NCI-H128 (cell line): ENCODE data around the gene PIGQ.

Experiments
- DNase-seq: peaks from one replicate; lab custom pipeline; 2025; ENCODE audit not compliant: unreplicated experiment; lab: John Stamatoyannopoulos, UW

Gene PIGQ

DNA sequence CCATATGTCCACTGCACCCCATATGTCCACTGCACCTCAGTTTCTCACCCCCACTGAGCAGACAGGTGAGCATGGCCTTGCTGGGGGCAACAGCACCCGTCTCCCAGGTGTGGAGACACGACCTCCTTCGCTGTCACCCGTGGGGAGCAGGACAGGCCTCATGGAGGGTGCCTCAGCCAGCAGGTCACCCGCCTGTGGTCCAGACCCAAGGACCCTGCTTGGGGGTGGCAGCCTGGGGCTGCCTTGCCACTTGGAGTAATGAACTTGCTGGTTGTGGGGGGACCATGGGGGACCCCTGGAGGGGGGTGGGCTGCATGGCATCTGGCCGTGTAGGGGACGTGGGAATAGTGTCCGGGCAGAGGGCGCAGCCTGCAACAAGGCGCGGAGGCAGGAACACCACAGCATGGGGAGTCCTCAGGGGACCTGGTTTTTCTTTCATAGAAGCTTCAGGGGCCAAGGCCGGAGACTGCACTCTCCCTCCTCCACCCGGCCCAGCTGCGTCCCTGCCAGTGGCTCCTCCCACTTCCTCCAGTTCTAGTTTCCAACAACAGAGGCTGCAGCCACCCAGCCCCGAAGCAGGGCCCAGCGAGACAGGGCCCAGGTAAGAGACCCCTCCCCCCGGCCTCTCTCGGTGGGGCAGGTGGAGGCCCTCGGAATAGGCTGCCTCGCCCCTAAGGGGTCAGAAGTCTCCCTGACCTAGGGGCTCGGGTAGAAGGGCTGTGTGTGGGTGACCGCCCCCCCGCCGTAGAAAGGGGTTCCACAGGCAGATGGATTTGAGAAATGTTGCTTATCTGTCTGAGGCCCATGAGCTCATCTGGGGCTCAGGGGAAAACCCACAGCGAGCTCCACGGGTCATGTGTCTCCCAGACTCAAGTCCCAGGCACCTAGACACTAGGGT, 3.0 kb upstream of the PIGQ start, which contains the start of gene NHLRC4:
TSS of gene NHLRC4 (plus strand) at position 531 of the 898 bp plus-strand sequence. CDS start 1,043 bp downstream, outside the sequence.
- DNase-seq: no peak

DNA sequence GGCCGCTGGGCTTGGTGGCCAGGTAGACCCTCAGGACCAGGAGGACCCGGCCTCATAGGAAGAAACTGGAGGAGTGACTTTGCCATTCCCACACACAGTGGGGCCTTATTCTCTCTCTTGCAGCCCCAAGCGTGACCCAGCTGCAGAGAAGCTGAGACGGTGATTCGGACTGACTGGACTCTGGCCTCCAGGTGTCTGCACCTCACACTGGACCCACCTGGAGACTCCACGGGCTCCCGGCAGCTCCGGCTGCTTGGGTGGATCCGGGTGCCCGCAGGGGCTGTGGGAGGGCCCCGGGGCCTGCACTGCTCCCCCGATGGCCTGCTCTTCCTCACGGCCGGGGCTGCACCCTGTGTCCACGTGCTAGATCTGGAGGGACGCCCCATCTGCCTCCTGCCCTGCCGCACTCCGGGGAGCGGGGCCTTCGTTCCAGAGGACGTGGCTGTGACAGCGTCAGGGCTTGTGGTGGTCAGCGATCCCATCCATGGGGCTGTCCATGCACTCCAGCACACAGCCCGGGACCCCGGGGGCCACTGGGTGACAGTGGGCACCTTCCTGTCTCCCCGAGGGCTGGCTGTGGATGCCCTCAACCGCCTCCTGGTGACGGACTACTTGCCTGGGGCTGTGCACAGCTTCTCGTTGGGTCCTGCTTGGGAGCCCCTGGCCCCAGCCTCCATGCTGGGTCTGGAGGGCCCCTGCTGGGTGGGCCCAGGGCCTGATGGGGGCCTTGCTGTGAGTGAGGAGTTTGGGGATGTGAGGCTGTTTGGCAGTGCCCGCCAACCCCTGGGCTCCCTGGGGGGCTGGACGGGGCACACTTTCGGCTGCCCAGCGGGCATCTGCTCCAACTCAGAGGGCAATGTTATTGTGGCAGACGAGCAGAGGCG, 2.2 kb upstream of the PIGQ start:
- DNase-seq: no peak

DNA sequence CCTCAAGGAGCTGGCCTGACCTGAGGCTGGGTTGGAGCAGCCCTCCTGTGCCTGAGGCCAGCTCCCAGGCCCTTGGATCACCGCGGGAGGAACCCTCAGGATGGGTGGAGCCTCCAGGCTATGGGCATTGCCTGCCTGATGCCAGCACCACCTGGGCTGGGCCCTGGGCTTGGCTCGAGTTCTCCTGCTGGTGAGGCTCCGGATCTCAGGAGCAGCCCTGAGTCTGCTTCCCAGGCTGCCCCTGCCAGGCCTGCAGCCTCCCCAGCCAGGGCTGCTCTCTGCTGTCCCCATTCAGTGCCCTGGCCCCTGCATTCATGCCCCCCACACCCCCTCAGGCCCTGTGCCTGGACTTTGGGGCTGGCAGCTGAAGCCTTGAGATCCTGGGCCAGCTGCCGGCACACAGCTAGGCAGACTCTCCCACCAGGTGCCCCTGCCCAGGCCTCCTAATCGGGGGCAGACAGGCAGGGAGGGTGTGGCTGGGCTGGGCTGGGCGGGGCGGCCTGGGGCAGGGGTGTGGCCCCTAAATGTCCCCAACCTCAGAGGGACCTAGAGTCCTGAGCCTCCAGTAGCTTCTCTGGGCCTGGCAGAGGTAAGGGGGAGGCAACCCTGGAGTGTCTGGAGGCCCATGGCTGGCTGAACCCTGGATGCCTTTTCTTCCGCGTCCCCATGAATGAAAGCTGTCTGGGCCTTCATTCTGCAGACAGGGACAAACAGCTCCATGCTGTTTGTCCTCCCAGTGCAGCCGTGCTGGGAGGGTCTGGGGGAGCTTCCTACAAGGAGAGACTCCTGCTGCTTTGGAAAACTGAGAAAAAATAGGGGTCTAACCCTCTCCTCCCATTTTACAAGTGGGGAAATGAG, 1.1 kb upstream of the PIGQ start:
- no peak for DNase-seq

DNA sequence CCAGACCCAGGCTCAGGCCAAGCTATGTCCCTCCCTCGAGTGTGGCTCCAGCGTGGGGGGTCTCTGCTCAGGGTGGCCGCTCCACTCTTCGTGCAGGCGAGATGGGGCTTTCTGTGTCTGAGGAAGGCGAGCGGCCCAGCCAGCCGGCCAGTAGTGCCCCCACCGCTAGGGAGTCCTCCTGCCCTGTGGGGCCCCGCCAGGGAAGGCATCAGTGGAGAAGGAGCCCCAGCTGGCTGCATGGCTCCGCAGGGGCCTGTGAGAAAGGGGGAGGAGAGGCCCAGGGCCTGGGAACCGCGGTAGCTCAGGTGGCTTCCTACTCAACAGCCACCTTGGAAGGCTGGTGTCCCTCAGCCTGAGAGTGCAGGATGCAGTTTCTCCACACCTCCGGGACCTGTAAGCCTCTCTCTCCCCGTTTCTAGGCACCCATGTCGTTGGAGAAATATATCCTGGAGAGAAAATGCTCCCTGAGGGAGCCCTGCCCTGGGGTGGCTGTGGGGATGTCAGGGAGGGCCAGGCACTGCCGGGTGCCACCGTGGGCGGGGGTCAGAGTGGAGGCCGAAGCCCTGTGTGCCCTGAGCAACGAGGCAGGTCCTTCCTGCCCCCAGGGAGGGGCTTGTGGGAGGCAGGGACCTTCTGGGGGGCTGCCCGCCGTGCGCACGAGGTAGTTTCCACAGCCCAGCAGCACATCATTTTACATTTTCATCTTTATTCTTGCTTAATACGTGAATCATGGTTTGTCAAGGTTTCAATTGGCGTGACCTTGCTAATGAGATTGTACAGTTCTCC, 3.3 kb downstream of the PIGQ start:
- DNase-seq: no peak

DNA sequence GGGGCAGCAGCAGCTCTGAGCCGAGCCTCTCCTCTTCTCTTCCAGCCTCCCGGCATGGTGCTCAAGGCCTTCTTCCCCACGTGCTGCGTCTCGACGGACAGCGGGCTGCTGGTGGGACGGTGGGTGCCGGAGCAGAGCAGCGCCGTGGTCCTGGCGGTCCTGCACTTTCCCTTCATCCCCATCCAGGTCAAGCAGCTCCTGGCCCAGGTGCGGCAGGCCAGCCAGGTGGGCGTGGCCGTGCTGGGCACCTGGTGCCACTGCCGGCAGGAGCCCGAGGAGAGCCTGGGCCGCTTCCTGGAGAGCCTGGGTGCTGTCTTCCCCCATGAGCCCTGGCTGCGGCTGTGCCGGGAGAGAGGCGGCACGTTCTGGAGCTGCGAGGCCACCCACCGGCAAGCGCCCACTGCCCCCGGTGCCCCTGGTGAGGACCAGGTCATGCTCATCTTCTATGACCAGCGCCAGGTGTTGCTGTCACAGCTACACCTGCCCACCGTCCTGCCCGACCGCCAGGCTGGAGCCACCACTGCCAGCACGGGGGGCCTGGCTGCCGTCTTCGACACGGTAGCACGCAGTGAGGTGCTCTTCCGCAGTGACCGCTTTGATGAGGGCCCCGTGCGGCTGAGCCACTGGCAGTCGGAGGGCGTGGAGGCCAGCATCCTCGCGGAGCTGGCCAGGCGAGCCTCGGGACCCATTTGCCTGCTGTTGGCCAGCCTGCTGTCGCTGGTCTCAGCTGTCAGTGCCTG, 4.4 kb downstream of the PIGQ start:
- no peak for DNase-seq

DNA sequence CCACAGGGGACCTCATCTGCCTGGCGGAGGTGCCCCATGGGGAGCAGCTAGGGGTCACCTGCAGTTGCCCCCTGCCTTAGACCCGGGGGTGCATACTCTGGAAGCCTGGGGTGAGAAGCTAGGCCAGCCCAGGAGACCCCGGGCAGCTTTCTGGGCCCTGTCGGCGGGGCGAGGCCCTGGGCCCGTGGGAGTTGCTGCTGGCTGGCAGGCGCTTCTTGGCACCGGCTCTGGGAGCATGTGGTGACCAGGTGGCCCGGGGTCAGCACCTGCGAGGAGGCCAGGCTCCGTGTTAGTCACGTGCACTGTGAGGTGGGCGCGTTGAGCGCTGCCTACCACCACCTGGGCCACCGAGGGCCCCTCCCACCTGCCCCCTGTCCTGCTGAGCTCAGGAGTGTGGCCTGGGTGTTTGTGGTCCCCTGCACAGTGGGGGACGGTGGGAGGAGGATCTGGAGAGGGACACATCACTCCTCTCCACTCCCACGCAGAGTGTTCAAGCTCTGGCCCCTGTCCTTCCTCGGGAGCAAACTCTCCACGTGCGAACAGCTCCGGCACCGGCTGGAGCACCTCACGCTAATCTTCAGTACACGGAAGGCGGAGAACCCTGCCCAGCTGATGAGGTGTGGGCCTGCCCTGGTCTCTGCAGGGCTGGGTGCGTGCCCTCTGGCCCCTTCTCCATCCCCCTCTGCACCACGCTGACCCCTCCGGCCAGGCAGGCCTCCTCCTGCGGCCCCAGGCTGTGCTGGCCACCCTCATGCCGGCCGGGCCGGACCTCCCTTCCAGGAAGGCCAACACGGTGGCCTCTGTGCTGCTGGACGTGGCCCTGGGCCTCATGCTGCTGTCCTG, 5.8 kb downstream of the PIGQ start:
- no peak for DNase-seq

- DNase-seq: no peak
Observed at GRCh38 chr16:576197-576822, 6.5 kb downstream of the PIGQ start.

- DNase-seq: no peak
Observed at GRCh38 chr16:576823-577201, 7.0 kb downstream of the PIGQ start.

DNA sequence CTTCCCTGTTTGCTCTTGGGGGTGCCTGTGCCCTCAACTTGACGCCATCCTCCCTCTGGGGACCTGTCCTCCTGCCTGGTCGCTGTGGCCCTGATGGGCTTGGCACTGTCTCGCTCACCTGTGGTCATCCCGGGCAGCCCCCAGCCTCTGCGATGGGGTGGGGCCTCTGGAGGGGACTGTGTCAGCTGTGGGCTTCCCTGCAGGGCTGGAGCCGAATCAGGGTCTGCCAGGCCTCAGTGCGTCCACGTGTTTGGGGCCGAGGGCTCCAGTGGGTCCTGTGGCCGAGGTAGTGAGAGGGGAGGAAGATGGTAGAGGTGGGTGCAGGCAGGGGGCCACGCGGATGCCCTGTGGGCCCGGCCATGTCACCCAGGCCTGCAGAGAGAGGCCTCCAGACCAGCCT, 8.0 kb downstream of the PIGQ start:
- DNase-seq: no peak

GRCh38 chr16:578232-578869, 8.6 kb downstream of the PIGQ start:
- DNase-seq: no peak

GRCh38 chr16:578870-579405, 9.2 kb downstream of the PIGQ start:
- DNase-seq: no peak

- no peak for DNase-seq
Observed at GRCh38 chr16:580141-580945, 10.6 kb downstream of the PIGQ start.

- no peak for DNase-seq
Observed at GRCh38 chr16:580946-581498, 11.3 kb downstream of the PIGQ start.

DNA sequence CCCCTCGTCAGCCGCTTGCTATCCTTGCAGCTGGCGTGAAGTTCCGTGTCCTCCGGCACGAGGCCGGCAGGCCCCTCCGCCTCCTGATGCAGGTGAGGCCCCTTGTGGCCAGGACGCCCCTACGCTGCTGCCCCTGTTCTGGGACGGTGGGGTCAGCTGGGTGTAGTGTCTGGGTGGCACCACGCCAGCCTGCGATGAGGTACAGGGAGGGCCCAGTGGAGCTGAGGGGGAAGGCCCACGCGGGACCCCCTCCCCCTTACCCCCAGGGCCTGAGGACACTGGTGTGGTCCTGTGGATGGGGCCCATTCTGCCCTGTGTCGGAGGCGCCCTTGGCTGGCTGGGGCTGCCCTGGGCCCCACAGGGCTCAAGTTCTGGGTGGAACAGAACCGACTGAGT, 12.4 kb downstream of the PIGQ start:
- no peak for DNase-seq

DNA sequence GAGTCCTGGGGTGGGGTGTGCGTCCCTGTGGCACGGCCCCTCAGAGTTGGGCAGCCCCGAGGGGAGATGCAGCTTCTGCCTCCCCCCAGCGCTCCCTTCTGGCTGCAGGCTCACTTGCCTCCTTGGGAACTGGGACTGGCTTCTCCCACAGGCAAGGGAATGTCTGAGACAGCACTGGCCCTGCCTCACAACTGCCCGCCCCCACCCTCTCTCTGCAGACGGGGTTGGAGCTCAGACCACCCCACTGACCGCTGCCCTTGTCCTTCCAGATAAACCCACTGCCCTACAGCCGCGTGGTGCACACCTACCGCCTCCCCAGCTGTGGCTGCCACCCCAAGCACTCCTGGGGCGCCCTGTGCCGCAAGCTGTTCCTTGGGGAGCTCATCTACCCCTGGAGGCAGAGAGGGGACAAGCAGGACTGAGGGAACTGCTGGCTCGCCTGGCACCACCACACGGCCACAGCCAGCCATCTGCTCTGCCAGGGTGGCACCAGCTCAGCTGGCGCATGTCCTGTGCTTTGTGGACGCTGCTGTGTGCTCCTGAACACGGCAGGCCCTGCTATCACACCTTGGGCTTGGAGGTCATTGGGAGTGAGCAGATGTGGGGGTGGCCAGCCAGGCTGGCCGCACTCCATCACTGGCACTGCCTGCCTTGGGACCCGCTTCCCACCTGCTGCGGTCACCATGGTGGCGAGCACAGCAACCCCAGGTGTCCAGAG, 13.0 kb downstream of the PIGQ start:
- DNase-seq: no peak

DNA sequence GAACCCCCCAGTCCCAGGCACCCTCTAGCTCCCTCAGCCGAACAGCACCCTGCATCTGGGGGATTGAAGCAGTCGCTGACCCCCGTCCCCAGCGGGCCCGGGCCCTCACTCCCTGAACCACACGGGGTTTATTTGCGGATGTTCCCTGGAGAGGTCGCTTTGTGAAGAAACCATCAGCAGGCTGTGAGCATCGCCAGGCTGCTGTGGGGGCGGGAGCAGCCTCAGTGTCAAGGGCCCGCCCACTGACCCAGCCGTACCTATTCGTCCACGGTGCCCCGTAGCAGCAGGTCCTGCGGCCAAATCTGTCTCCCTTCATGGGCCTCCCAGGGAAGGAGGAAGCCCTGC, 13.7 kb downstream of the PIGQ start:
- DNase-seq: no peak
